AG04449 (cell line): ENCODE results near the gene NUP42.
"Not testable (repeated sequence)": the region's sequence is repeated elsewhere in the genome, so short reads cannot be mapped to it uniquely, and the experiment has no call there.

ENCODE experiments used
- CTCF ChIA-PET: fragments of 350-600 bp; formaldehyde crosslinking; extraction: SDS; loops from one replicate; lab custom pipeline; 2021; ENCODE audit warnings: antibody characterized with exemption; lab: Yijun Ruan, JAX
- POLR2A ChIA-PET: fragments of 400-600, 350-600 bp; formaldehyde crosslinking; extraction: SDS; loops from one replicate; lab custom pipeline; 2020; ENCODE audit warnings: antibody characterized with exemption, inconsistent platforms; lab: Yijun Ruan, JAX
- DNase-seq: peaks from one replicate; pipeline ENCODE4 v3.0.0-alpha.2; 2010; ENCODE audit warnings: low read depth, low spot score
- H3K4me3 ChIP-seq: 2 replicates; pipeline ENCODE4 v1.5.1; 2011; ENCODE audit warnings: low read depth, mild to moderate bottlenecking, control low read depth, low read length
- TF ChIP-seq, protein P1 (sequence below): IDR thresholded peaks from one replicate; pipeline ENCODE4 v1.5.1; 2011; ENCODE audit warnings: mild to moderate bottlenecking, moderate library complexity, low read length, control low read depth, inconsistent platforms; ENCODE audit not compliant: insufficient read depth; ENCODE audit errors: missing control alignments

NUP42 gene

GRCh38 chr7:23220690-23221305, 39.0 kb downstream of the NUP42 start:
- DNase-seq = no peak
- ChIA-PET POLR2A (no interaction called here), CTCF (interaction anchor here (1.1 to 1.2 kb wide), 3 partner anchors 20 to 41 kb away, joined by 3 read pairs; no protein-coding TSS in a partner anchor)
- TF ChIP-seq, protein P1, sequence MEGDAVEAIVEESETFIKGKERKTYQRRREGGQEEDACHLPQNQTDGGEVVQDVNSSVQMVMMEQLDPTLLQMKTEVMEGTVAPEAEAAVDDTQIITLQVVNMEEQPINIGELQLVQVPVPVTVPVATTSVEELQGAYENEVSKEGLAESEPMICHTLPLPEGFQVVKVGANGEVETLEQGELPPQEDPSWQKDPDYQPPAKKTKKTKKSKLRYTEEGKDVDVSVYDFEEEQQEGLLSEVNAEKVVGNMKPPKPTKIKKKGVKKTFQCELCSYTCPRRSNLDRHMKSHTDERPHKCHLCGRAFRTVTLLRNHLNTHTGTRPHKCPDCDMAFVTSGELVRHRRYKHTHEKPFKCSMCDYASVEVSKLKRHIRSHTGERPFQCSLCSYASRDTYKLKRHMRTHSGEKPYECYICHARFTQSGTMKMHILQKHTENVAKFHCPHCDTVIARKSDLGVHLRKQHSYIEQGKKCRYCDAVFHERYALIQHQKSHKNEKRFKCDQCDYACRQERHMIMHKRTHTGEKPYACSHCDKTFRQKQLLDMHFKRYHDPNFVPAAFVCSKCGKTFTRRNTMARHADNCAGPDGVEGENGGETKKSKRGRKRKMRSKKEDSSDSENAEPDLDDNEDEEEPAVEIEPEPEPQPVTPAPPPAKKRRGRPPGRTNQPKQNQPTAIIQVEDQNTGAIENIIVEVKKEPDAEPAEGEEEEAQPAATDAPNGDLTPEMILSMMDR = no peak
- H3K4me3 ChIP-seq = no peak overlapping the region

GRCh38 chr7:23222439-23223030, 40.7 kb downstream of the NUP42 start:
- no peak for DNase-seq
- POLR2A ChIA-PET = interaction anchor here (0.5 kb wide), 1 partner anchor 82 kb away, joined by 3 read pairs; no protein-coding TSS in a partner anchor
- CTCF ChIA-PET = interaction anchor here (1.1 to 1.6 kb wide), 2 partner anchors 28 to 38 kb away, joined by 3 to 5 read pairs; no protein-coding TSS in a partner anchor
- TF ChIP-seq, protein P1 = no peak
- H3K4me3 ChIP-seq = no peak overlapping the region

DNA sequence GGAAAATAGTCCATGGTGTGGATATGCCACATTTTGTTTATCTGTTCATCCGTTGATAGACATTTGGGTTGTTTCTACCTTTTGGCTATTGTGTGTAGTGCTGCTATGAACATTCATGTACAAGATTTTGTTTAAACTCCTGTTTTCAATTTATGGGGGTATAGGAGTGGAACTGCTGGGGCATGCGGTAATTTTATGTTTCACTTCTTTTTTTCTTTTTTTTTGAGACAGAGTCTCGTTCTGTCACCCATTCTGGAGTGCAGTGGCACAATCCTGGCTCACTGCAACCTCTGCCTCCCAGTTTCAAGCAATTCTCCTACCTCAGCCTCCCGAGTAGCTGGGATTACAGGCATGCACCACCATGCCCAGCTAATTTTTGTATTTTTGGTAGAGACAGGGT, 42.5 kb downstream of the NUP42 start:
- H3K4me3 ChIP-seq, POLR2A ChIA-PET, DNase-seq, CTCF ChIA-PET: not testable (repeated sequence)

DNA sequence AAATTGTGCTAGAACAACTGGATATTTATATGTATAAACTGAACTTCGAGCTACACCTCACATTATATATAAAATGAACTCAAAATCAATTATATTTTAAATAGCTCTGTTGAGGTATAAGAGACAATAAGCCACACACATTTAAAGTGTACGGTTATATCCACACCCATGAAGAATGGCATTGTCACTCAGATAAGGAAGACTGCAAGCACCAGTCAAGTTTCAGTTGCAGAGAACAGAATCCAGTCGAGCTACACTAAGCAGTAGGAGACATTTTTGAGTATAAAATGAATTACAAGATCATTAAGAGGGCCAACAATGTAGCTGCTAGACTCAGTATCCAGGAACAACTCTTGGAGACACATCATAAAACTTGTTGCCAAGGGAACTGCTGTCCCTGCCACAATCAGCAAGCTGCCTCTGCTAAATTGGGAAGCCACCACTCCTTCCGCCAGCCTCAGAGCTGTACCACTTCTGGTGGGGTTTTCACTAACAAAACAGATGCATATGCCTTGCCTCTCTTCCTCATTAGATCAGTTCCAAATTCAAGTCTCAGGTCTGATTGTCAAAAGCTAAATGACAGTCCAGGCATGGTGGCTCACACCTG, 45.1 kb downstream of the NUP42 start:
- ChIA-PET POLR2A (no interaction called here), CTCF (interaction anchor here (1.0 to 1.4 kb wide), 6 partner anchors 9 to 49 kb away, joined by 3 to 5 read pairs (median 4); no protein-coding TSS in a partner anchor)
- H3K4me3 ChIP-seq = no peak overlapping the region
- no peak for DNase-seq
- TF ChIP-seq, protein P1 = no peak

DNA sequence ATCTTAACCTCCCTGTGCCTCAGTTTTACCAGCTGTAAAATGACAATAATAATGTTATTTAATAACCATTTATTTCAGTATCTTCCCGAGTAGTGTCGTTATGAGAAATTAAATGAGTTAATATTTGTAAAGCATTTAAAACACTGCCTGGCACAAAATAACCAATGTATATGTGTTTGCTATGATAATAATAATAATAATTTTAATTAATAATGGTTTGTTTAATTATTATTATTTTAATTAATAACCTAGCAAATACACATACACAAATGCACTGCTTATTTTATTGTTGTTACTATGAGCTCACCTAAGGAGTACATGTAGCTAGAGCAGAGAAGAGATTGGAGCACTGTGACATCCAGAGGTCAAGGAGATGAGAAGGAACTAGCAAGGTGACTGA, 46.6 kb downstream of the NUP42 start:
- CTCF ChIA-PET = no interaction called here
- TF ChIP-seq, protein P1 = no peak
- H3K4me3 ChIP-seq = no peak overlapping the region
- POLR2A ChIA-PET = no interaction called here
- DNase-seq = no peak

DNA sequence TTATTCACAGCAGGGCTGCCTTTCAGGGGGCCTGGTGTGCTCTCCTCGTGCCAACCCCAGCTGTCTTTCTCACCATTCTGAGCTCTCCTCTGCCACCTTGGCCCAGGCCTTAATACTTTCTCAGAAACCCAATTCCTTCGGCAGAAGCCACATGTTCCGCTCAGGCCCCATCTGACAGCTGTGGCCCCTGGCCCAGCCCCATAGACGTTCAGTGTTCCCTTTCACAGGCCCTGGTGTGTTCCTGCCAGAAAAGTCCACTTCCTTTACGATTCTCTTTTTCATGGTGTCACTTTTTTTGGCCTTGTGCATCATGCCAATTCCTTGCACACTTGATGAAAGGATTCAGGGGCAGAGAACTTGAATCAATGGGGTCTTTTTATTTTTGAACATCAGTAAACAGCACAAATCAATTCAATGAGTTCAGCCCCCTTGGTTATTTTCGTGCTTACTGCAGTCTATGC, 48.8 kb downstream of the NUP42 start:
- CTCF ChIA-PET = no interaction called here

More for the DNA sequence above, 48.8 kb downstream of the NUP42 start:
- no peak overlapping the region for H3K4me3 ChIP-seq
- TF ChIP-seq, protein P1 = no peak
- POLR2A ChIA-PET = no interaction called here
- no peak for DNase-seq
